Retinal pigment epithelial cell (primary cell): ENCODE data around the gene QRICH2.
"Not testable (repeated sequence)": the region's sequence is repeated elsewhere in the genome, so short reads cannot be mapped to it uniquely, and the experiment has no call there.

Experiments
- DNase-seq: peaks from one replicate; pipeline ENCODE4 v3.0.0-alpha.2; 2010; ENCODE audit warnings: low read depth
- H3K4me3 ChIP-seq: 2 replicates; pipeline ENCODE4 v1.5.1; 2011; ENCODE audit warnings: mild to moderate bottlenecking, low read length, control low read depth, moderate library complexity
- CTCF ChIP-seq: conservative IDR thresholded peaks from 2 replicates; pipeline ENCODE4 v1.5.1; 2011; ENCODE audit warnings: low read depth, low read length, control low read depth, inconsistent platforms

QRICH2 gene

GRCh38 chr17:76253841-76254240 lies 54.2 kb downstream of the QRICH2 start:
- TF ChIP-seq CTCF: no peak
- no peak overlapping the region for H3K4me3 ChIP-seq
- no peak for DNase-seq

- H3K4me3 ChIP-seq, DNase-seq: not testable (repeated sequence)
These were observed 54.9 kb downstream of the QRICH2 start for GRCh38 chr17:76252967-76253766.

- H3K4me3 ChIP-seq: no peak overlapping the region
- no peak for DNase-seq
- no peak for TF ChIP-seq CTCF
These were observed 55.8 kb downstream of the QRICH2 start for GRCh38 chr17:76252040-76252954.

GRCh38 chr17:76251478-76252039 lies 56.5 kb downstream of the QRICH2 start:
- TF ChIP-seq CTCF: no peak
- H3K4me3 ChIP-seq: no peak overlapping the region
- no peak for DNase-seq

GRCh38 chr17:76250141-76250540 lies 57.9 kb downstream of the QRICH2 start:
- no peak for DNase-seq
- no peak for TF ChIP-seq CTCF
- H3K4me3 ChIP-seq: no peak overlapping the region

GRCh38 chr17:76248013-76248782 lies 59.9 kb downstream of the QRICH2 start:
- DNase-seq: no peak
- H3K4me3 ChIP-seq: no peak overlapping the region
- TF ChIP-seq CTCF: peak; percentile 36

- no peak for TF ChIP-seq CTCF
- H3K4me3 ChIP-seq: no peak overlapping the region
- DNase-seq: no peak
These were observed 60.8 kb downstream of the QRICH2 start for GRCh38 chr17:76247304-76247703.
